Peyer's patch (tissue), 4 donors: ENCODE measurements around the gene CD82. TPM values are rescaled to one million over a fixed set of nuclear protein-coding genes. Genes with fewer than 3 reads are reported as not detected.

ENCODE experiments used
- DNase-seq, 3 donors: peaks; one replicate each; pipeline ENCODE4 v3.0.0-alpha.2; 2017 to 2019
- H3K27ac ChIP-seq, 4 donors: fragments of 200-600 bp; sonication (generic); one replicate each; pipeline ENCODE4 v1.5.1; 2016 to 2019
- H3K27me3 ChIP-seq, 2 donors: fragments of 200-600 bp; sonication (generic); one replicate each; pipeline ENCODE4 v1.5.1; 2019
- H3K36me3 ChIP-seq, 3 donors: fragments of 200-600 bp; sonication (generic); one replicate each; pipeline ENCODE4 v1.5.1; 2016 to 2019
- H3K4me1 ChIP-seq, 4 donors: fragments of 200-600 bp; sonication (generic); one replicate each; pipeline ENCODE4 v1.5.1; 2016 to 2019
- H3K4me3 ChIP-seq, 4 donors: fragments of 200-600 bp; sonication (generic); 1 replicate in 3 of 4; 2 replicates in 1 of 4; pipeline ENCODE4 v1.5.1; 2016 to 2019; ENCODE audit warnings: mild to moderate bottlenecking in 1 of 4
- H3K9me3 ChIP-seq, 4 donors: fragments of 200-600 bp; sonication (generic); one replicate each; pipeline ENCODE4 v1.5.1; 2016 to 2019; ENCODE audit warnings: mild to moderate bottlenecking in 1 of 4
- CTCF ChIP-seq, 6 experiments: fragments of 450-650 bp in 4 of 6; fragments of 200-600 bp in 2 of 6; sonication (generic) in 1 of 6; IDR thresholded peaks; one replicate each; pipeline ENCODE4 v1.5.1; 2017 to 2019; ENCODE audit warnings: antibody characterized with exemption in 6 of 6, mild to moderate bottlenecking in 3 of 6, moderate library complexity in 1 of 6
- POLR2A ChIP-seq, 2 donors: fragments of 450-650 bp; IDR thresholded peaks; one replicate each; pipeline ENCODE4 v1.5.1; 2017; ENCODE audit warnings: antibody characterized with exemption in 2 of 2, mild to moderate bottlenecking in 2 of 2, moderate library complexity in 2 of 2
- total RNA-seq, 4 donors: library from RNA; depleted of rRNA; stranded (reverse); fragments of >200 nt; gene quantifications; one replicate each; pipeline ENCODE4 v1.1.0, GENCODE V29; 2016

The CD82 gene
- total RNA-seq, 4 donors from 2014 or later = 40.4 to 140 (median 78.4) TPM

- TF ChIP-seq POLR2A (IDR thresholded peaks at IDR 0.05) (no peak), CTCF (IDR thresholded peaks at IDR 0.05) (no peak)
- peaks cover 0 to 28% (median 21%) of the 10 kb centered on the region in 4 donors for H3K4me1 ChIP-seq
Measured at GRCh38 chr11:44575962-44576361, 10.5 kb downstream of the CD82 start.

GRCh38 chr11:44576656-44577055, 11.2 kb downstream of the CD82 start:
- peak overlapping the region in 1 of 4 donors; percentile 46 for H3K27ac ChIP-seq
- H3K36me3 ChIP-seq = no peaks in the 10 kb centered on the region
- DNase-seq = no peak
- H3K4me1 ChIP-seq = peaks cover 0 to 28% (median 21%) of the 10 kb centered on the region in 4 donors
- no peak overlapping the region for H3K4me3 ChIP-seq
- TF ChIP-seq CTCF (IDR thresholded peaks at IDR 0.05) (no peak), POLR2A (IDR thresholded peaks at IDR 0.05) (no peak)
- no peaks in the 10 kb centered on the region for H3K27me3 ChIP-seq
- no peaks in the 10 kb centered on the region for H3K9me3 ChIP-seq

More at GRCh38 chr11:44575962-44576361, 10.5 kb downstream of the CD82 start:
- Histone ChIP-seq H3K36me3 (no peaks in the 10 kb centered on the region), H3K27ac (no peak overlapping the region), H3K4me3 (no peak overlapping the region), H3K27me3 (no peaks in the 10 kb centered on the region), H3K9me3 (no peaks in the 10 kb centered on the region)
- DNase-seq = peak in 1 of 3 donors; percentile 2

GRCh38 chr11:44577231-44577830, 11.9 kb downstream of the CD82 start:
- Histone ChIP-seq H3K4me3 (no peak overlapping the region), H3K27ac (peak overlapping the region in 1 of 4 donors; percentile 46), H3K27me3 (no peaks in the 10 kb centered on the region), H3K4me1 (peaks cover 0 to 28% (median 21%) of the 10 kb centered on the region in 4 donors), H3K9me3 (no peaks in the 10 kb centered on the region), H3K36me3 (no peaks in the 10 kb centered on the region)
- TF ChIP-seq CTCF (IDR thresholded peaks at IDR 0.05) = no peak
- no peak for TF ChIP-seq POLR2A (IDR thresholded peaks at IDR 0.05)
- no peak for DNase-seq

GRCh38 chr11:44578279-44578678, 12.8 kb downstream of the CD82 start:
- TF ChIP-seq POLR2A (IDR thresholded peaks at IDR 0.05) (no peak), CTCF (IDR thresholded peaks at IDR 0.05) (no peak)
- Histone ChIP-seq H3K27me3 (no peaks in the 10 kb centered on the region), H3K36me3 (no peaks in the 10 kb centered on the region), H3K4me3 (no peak overlapping the region), H3K4me1 (peaks cover 0 to 28% (median 21%) of the 10 kb centered on the region in 4 donors), H3K9me3 (no peaks in the 10 kb centered on the region), H3K27ac (peak overlapping the region in 1 of 4 donors; percentile 46)
- DNase-seq = no peak

- H3K27ac ChIP-seq = peak overlapping the region in 1 of 4 donors; percentile 28
- no peak for DNase-seq
- TF ChIP-seq CTCF (IDR thresholded peaks at IDR 0.05) (no peak), POLR2A (IDR thresholded peaks at IDR 0.05) (no peak)
Measured at GRCh38 chr11:44579302-44579761, 13.9 kb downstream of the CD82 start.

More at GRCh38 chr11:44579302-44579761, 13.9 kb downstream of the CD82 start:
- no peaks in the 10 kb centered on the region for H3K27me3 ChIP-seq
- no peaks in the 10 kb centered on the region for H3K36me3 ChIP-seq
- peaks cover 0 to 22% (median 17%) of the 10 kb centered on the region in 4 donors for H3K4me1 ChIP-seq
- H3K4me3 ChIP-seq = no peak overlapping the region
- H3K9me3 ChIP-seq = no peaks in the 10 kb centered on the region
